ENCODE results near the gene LRRC47. TPM values are rescaled to one million over a fixed set of nuclear protein-coding genes. Genes with fewer than 3 reads are reported as not detected.
"Not testable (repeated sequence)": the region's sequence is repeated elsewhere in the genome, so short reads cannot be mapped to it uniquely, and the experiment has no call there.

The LRRC47 gene
- total RNA-seq, 1 donor from 2014 or later, result 45.8 TPM

DNA sequence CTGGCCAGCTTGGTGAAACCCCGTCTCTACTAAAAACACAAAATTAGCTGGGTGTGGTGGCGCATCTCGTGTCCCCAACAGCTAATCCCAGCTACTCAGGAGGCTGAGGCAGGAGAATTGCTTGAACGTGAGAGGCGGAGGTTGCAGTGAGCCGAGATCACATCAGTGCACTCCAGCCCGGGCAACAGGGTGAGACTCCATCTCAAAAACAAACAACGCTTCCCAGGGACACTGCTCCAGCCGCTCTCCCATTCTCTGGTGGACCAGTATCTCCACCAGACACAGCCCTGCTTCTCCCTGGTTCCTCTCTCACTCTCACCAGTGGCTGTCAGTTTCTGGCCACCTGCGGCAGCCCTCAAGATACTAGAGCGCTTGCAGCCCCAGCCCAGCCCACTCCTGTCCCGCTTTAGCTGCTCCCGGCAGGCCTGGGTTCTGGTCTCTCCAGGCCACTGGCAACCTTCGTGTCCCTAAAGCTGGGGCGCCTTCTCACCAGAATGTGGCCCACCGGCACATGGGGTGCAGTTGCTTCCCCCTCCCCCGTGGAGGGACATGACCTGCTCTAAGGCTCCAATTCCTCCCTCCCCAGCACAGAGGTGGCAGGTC lies 20.9 kb upstream of the LRRC47 start:
- Mint-ChIP-seq H3K4me1 (ENCODE audit: low read depth) (peaks cover 13% of the 10 kb centered on the region), H3K9me3 (ENCODE audit: low read depth) (no peaks in the 10 kb centered on the region)

GRCh38 chr1:3816331-3817137 lies 20.2 kb upstream of the LRRC47 start:
- no peaks in the 10 kb centered on the region for H3K9me3 Mint-ChIP-seq (ENCODE audit: low read depth)
- peak; percentile 86 for DNase-seq (ENCODE audit: low spot score)
- H3K27ac Mint-ChIP-seq (ENCODE audit: unreplicated experiment), result no peak overlapping the region

More for the DNA sequence above, 20.9 kb upstream of the LRRC47 start:
- H3K36me3 Mint-ChIP-seq (ENCODE audit: low read depth), result peaks cover 33% of the 10 kb centered on the region
- no peak overlapping the region for H3K4me3 Mint-ChIP-seq (ENCODE audit: unreplicated experiment)
- peak; percentile 86 for DNase-seq (ENCODE audit: low spot score)
- no peaks in the 10 kb centered on the region for H3K27me3 Mint-ChIP-seq (ENCODE audit: low read depth)
- no peak for TF ChIP-seq CTCF (IDR thresholded peaks at IDR 0.05)
- H3K27ac Mint-ChIP-seq (ENCODE audit: unreplicated experiment), result no peak overlapping the region

GRCh38 chr1:3814771-3815561 lies 18.7 kb upstream of the LRRC47 start:
- peak; percentile 82 for DNase-seq (ENCODE audit: low spot score)
- Mint-ChIP-seq H3K4me1 (ENCODE audit: low read depth) (peaks cover 17% of the 10 kb centered on the region), H3K27me3 (ENCODE audit: low read depth) (no peaks in the 10 kb centered on the region), H3K36me3 (ENCODE audit: low read depth) (peaks cover 20% of the 10 kb centered on the region), H3K4me3 (ENCODE audit: unreplicated experiment) (no peak overlapping the region), H3K27ac (ENCODE audit: unreplicated experiment) (no peak overlapping the region), H3K9me3 (ENCODE audit: low read depth) (no peaks in the 10 kb centered on the region)
- no peak for TF ChIP-seq CTCF (IDR thresholded peaks at IDR 0.05)

More at GRCh38 chr1:3816331-3817137, 20.2 kb upstream of the LRRC47 start:
- Mint-ChIP-seq H3K4me3 (ENCODE audit: unreplicated experiment) (no peak overlapping the region), H3K4me1 (ENCODE audit: low read depth) (peaks cover 16% of the 10 kb centered on the region), H3K36me3 (ENCODE audit: low read depth) (peaks cover 26% of the 10 kb centered on the region), H3K27me3 (ENCODE audit: low read depth) (no peaks in the 10 kb centered on the region)
- no peak for TF ChIP-seq CTCF (IDR thresholded peaks at IDR 0.05)

- DNase-seq (ENCODE audit: low spot score), result peak; percentile 39
- no peak for TF ChIP-seq CTCF (IDR thresholded peaks at IDR 0.05)
- H3K4me3 Mint-ChIP-seq (ENCODE audit: unreplicated experiment), result no peak overlapping the region
- H3K36me3 Mint-ChIP-seq (ENCODE audit: low read depth), result peaks cover 16% of the 10 kb centered on the region
- H3K27me3 Mint-ChIP-seq (ENCODE audit: low read depth), result no peaks in the 10 kb centered on the region
- no peaks in the 10 kb centered on the region for H3K9me3 Mint-ChIP-seq (ENCODE audit: low read depth)
- peaks cover 8% of the 10 kb centered on the region for H3K4me1 Mint-ChIP-seq (ENCODE audit: low read depth)
- H3K27ac Mint-ChIP-seq (ENCODE audit: unreplicated experiment), result no peak overlapping the region
These were observed 17.8 kb upstream of the LRRC47 start for GRCh38 chr1:3814065-3814464.

- no peak for TF ChIP-seq CTCF (IDR thresholded peaks at IDR 0.05)
- no peak for DNase-seq (ENCODE audit: low spot score)
- peaks cover 11% of the 10 kb centered on the region for H3K36me3 Mint-ChIP-seq (ENCODE audit: low read depth)
- H3K4me3 Mint-ChIP-seq (ENCODE audit: unreplicated experiment), result no peak overlapping the region
- no peaks in the 10 kb centered on the region for H3K27me3 Mint-ChIP-seq (ENCODE audit: low read depth)
- H3K9me3 Mint-ChIP-seq (ENCODE audit: low read depth), result no peaks in the 10 kb centered on the region
- H3K4me1 Mint-ChIP-seq (ENCODE audit: low read depth), result peaks cover 7% of the 10 kb centered on the region
- H3K27ac Mint-ChIP-seq (ENCODE audit: unreplicated experiment), result no peak overlapping the region
These were observed 15.3 kb upstream of the LRRC47 start for GRCh38 chr1:3811595-3811911.

DNA sequence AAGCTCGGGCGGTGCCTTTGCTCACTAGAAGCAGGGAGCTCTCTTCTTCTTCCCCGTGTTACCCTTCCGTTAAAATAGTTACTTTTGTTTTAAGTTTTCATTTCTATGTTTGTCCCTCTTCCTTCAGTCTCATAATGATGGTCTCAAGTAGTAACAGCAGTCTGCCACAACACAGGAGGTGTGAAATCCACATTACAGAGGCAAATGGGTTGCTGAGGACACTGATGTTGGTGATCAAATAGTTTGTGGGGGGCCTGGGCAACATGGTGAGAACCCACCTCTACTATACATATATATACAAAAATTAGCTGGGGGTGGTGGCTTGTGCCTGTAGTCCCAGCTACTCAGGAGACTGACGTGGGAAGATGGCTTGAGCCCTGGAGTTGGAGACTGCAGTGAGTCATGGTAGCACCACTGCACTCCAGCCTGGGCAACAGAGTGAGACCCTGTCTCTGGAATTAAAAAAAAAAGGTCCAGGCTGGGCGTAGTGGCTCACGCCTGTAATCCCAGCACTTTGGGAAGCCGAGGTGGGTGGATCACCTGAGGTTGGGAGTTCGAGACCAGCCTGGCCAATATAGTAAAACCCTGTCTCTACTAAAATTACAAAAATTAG lies 14.0 kb upstream of the LRRC47 start:
- H3K4me1 Mint-ChIP-seq (ENCODE audit: low read depth); H3K27me3 Mint-ChIP-seq (ENCODE audit: low read depth); H3K4me3 Mint-ChIP-seq (ENCODE audit: unreplicated experiment); H3K27ac Mint-ChIP-seq (ENCODE audit: unreplicated experiment); H3K9me3 Mint-ChIP-seq (ENCODE audit: low read depth): not testable (repeated sequence)
- DNase-seq (ENCODE audit: low spot score), result peak; percentile 9
- peaks cover 11% of the 10 kb centered on the region for H3K36me3 Mint-ChIP-seq (ENCODE audit: low read depth)
